Liver (tissue), 3 donors: ENCODE results near the gene DDR1.
A peak's percentile ranks its signal among the peaks of the same experiment; 100 is the strongest.

Source experiments
- ATF3 ChIP-seq: IDR thresholded peaks from 2 replicates; pipeline ENCODE4 v1.6.1; 2016; ENCODE audit warnings: antibody characterized with exemption
- CTCF ChIP-seq: fragments of 150-350 bp; IDR thresholded peaks from 2 replicates; pipeline ENCODE4 v1.5.1; 2017; ENCODE audit warnings: improper control_type of control experiment, low read depth, low read length; ENCODE audit not compliant: missing input control
- FOXA2 ChIP-seq: IDR thresholded peaks from 2 replicates; pipeline ENCODE4 v1.6.1; 2016; ENCODE audit warnings: antibody characterized with exemption
- GABPA ChIP-seq, 2 donors: IDR thresholded peaks in 1 of 2; conservative IDR thresholded peaks in 1 of 2; 2 replicates each; pipeline ENCODE4 v1.6.1; 2016; ENCODE audit warnings: antibody characterized with exemption in 2 of 2, mild to moderate bottlenecking in 1 of 2, moderate library complexity in 1 of 2
- MAX ChIP-seq: IDR thresholded peaks from 2 replicates; pipeline ENCODE4 v1.6.1; 2016; ENCODE audit warnings: antibody characterized with exemption
- REST ChIP-seq: IDR thresholded peaks from 2 replicates; pipeline ENCODE4 v1.6.1; 2016; ENCODE audit warnings: antibody characterized with exemption, mild to moderate bottlenecking
- donor health status: healthy.
- donor health status: healthy.

GRCh38 chr6:30845183-30845582 is 39.1 kb upstream of the DDR1 start:
- TF ChIP-seq MAX (no peak), CTCF (no peak), GABPA (IDR thresholded peaks at IDR 0.05 in 1 of 2, conservative IDR thresholded peaks at IDR 0.05 in 1 of 2) (no peak), ATF3 (no peak), REST (peak; percentile 40), FOXA2 (no peak)
